ENCODE data around the gene TESK2.
A peak's percentile ranks its signal among the peaks of the same experiment; 100 is the strongest.
"Not testable (repeated sequence)": the region's sequence is repeated elsewhere in the genome, so short reads cannot be mapped to it uniquely, and the experiment has no call there.

Gene TESK2, protein sequence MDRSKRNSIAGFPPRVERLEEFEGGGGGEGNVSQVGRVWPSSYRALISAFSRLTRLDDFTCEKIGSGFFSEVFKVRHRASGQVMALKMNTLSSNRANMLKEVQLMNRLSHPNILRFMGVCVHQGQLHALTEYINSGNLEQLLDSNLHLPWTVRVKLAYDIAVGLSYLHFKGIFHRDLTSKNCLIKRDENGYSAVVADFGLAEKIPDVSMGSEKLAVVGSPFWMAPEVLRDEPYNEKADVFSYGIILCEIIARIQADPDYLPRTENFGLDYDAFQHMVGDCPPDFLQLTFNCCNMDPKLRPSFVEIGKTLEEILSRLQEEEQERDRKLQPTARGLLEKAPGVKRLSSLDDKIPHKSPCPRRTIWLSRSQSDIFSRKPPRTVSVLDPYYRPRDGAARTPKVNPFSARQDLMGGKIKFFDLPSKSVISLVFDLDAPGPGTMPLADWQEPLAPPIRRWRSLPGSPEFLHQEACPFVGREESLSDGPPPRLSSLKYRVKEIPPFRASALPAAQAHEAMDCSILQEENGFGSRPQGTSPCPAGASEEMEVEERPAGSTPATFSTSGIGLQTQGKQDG

DNA sequence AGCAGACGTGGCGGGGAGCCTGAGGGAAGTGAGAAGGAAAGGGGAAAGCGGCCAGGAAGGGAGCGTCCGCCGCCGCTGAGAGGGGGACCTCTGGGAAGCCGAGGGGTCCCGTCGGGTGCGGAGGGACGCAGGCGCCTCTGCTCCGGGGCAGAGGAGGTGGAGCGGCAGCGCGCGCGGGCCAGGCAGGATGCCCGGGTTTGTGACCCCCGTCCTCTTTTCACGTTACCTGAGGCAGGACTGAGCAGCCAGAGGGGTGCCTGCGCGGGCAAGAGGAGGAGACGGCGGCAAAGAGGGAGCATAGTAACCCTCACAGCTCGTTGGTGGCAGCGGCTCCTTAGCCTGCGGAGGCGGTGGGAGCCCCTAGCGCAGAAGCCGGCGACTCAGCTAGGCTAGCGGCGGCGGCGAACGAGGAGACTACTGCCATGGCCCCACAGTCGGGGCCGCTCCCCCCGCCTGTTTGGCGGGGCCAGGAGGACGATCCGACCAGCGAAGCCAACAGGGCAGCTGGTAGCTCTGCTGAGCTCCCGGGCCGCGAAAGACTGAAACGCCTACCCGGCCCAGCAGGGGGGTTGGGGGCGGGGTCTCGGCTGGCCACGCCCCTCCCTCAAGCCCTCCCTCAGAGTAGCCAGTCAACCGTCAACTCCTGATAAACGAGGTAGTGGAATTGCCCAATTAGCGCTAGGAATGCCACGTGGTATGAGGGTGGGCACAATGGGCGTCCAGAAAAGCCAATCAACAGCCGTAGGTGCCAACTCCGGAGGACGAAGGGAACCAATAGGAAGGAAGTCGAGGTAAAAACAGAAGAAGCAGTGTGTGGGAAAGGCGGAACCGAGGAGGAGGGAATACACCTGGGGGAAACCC is at the start of gene TESK2:
TESK2 (minus strand) TSS at position 538 of the 861 bp plus-strand sequence. CDS start 33,378 bp downstream, outside the sequence.
- DNase-seq (ENCODE audit: low read depth), result peak; percentile 98

GRCh38 chr1:45536886-45537285 is 45.9 kb upstream of the TESK2 start:
- DNase-seq (ENCODE audit: low read depth), result no peak

- no peak for DNase-seq (ENCODE audit: low read depth)
Observed at GRCh38 chr1:45535988-45536766, 45.2 kb upstream of the TESK2 start.

- no peak for DNase-seq (ENCODE audit: low read depth)
Observed at GRCh38 chr1:45531873-45532272, 40.9 kb upstream of the TESK2 start.

DNA sequence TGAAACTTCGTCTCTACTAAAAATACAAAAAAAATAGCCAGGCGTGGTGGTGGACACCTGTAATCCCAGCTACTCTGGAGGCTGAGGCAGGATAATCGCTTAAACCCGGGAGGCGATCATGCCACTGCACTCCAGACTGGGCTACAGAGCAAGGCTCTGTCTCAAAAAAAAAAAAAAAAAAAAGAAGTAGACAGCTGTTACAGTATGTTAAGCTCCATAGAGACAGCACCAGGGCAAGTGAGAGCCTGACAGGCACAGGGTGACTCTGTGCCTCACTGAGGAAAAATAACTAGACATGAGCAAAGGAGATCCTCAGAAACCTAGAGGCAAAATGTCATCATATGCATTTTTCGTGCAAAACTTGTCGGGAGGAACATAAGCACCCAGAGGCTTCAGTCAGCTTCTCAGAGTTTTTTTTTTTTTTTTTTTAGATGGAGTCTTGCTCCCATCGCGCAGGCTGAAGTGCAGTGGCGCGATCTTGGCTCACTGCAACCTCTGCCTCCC is 39.7 kb upstream of the TESK2 start:
- no peak for DNase-seq (ENCODE audit: low read depth)

DNA sequence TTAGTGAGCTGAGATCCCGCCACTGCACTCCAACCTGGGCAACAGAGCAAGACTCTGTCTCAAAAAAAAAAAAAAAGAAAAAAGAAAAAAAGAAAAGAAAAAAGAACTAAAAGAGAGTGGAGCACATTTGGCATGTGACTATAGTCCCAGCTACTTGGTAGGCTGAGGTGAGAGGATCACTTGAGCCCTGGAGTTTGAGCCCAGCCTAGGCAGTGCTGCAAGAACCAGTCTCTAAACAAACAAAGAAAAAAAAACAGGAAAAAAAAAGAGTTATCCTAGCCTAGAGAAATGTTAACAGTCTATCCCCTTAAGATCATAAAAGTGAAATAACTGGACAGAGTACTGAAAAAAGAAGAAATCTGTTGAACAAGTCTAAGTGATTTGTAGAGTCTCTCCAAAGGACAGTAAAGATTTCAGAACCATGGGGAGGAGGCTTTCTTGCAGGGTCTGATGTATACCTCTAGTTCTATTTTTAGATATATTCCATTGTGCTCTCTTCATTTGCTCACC is 35.2 kb upstream of the TESK2 start:
- DNase-seq (ENCODE audit: low read depth), result no peak

GRCh38 chr1:45523975-45524374 is 33.0 kb upstream of the TESK2 start:
- not testable (repeated sequence) for DNase-seq (ENCODE audit: low read depth)

- DNase-seq (ENCODE audit: low read depth), result not testable (repeated sequence)
Observed at GRCh38 chr1:45523516-45523915, 32.6 kb upstream of the TESK2 start.

DNA sequence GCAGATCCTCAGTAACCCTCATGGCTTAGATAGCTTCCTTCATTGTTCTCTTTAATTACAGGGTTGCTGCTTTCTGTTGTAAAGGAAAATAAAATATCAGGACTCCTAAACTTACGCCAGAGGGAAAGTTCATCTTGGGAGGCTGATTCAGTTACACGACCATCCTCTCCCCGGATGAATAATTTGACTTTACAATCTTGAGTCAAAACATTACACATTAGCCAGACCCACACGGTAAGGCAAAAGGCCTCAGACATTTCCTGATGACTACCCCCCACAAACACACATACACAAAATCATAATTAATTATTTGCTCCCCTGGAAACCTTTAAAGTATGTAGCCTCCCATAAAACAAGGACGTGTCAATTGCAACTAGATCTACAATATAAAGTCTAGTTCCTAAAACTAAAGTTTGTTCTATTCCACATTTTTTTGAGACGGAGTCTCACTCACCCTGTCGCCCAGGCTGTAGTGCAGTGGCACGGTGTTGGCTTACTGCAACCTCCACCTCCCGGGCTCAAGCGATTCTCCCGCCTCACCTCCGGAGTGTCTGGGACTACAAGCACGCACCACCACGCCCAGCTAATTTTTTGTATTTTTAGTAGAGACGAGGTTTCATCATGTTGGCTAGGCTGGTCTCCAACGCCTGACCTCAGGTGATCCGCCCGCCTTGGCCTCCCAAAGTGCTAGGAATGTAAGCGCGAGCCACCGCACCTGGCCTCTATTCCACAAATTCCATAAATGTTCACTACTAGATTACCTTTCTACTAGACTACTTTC is 31.6 kb upstream of the TESK2 start:
- no peak for DNase-seq (ENCODE audit: low read depth)

- peak; percentile 97 for DNase-seq (ENCODE audit: low read depth)
Observed at GRCh38 chr1:45521413-45522323, 30.7 kb upstream of the TESK2 start, which contains the start of gene PRDX1. Gene PRDX1, minus strand, starts transcription at chr1:45521884. Its CDS starts 2,841 bp downstream, at chr1:45519043.

- not testable (repeated sequence) for DNase-seq (ENCODE audit: low read depth)
Observed at GRCh38 chr1:45519774-45520173, 28.8 kb upstream of the TESK2 start.

- no peak for DNase-seq (ENCODE audit: low read depth)
Observed at GRCh38 chr1:45518910-45519309, 27.9 kb upstream of the TESK2 start.

DNA sequence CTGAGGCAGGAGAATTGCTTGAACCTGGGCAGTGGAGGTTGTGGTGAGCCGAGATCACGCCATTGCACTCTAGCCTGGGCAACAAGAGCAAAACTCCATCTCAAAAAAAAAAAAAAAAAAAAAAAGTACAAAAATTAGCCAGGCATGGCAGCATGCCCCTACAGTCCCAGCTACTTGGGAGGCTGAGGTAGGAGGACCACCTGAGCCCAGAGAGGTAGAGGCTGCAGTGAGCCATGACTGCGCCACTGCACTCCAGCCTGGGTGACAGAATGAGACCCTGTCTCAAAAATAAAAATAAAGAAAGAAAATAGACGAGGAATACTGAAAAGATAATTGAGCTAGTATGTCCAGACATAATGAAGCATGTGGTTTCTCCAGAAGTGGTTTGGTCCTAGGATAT is 27.4 kb upstream of the TESK2 start:
- DNase-seq (ENCODE audit: low read depth), result not testable (repeated sequence)

DNA sequence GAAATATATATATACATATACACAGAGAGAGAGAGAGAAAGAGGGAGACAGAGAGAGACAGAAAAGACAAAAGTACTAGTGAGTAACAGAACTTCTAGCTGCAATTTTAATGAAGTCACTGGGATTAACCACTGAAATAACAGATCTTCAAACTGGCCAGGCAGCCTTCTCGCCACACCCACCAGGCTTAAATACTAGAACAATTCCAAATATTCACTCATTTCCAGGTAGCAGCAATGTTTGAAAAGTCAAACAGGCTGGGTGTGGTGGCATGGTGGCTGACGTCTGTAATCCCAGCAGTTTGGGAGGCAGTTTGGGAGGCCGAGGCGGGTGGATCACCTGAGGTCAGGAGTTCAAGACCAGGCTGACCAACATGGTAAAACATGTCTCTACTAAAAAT is 25.5 kb upstream of the TESK2 start:
- no peak for DNase-seq (ENCODE audit: low read depth)

GRCh38 chr1:45516036-45516435 is 25.1 kb upstream of the TESK2 start:
- no peak for DNase-seq (ENCODE audit: low read depth)

GRCh38 chr1:45513532-45514260 is 22.7 kb upstream of the TESK2 start:
- not testable (repeated sequence) for DNase-seq (ENCODE audit: low read depth)

- DNase-seq (ENCODE audit: low read depth), result peak; percentile 41
Observed at GRCh38 chr1:45512641-45513054, 21.7 kb upstream of the TESK2 start.

DNA sequence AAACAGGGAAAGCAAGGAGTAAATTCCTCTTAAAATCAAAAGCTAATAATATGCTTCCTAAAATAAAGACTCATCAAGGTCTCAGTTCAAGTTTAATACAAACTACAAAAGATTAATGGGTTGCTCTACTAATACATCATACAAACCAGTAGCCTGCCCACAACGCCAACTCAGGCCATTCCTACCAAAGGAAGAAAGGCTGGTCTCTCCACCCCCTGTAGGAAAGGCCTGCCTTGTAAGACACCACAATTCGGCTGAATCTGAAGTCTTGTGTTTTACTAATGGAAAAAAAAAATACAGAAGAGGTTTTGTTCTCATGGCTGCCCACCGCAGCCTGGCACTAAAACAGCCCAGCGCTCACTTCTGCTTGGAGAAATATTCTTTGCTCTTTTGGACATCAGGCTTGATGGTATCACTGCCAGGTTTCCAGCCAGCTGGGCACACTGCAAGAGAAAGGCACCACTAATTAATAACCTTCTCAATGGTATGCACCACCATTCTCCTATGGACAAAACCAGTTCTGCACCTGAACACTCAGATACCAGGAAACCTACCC is 20.1 kb upstream of the TESK2 start:
- DNase-seq (ENCODE audit: low read depth), result no peak
